Body of pancreas (tissue), 4 donors: ENCODE results near the gene ZNF175.

Experiments
- POLR2A ChIP-seq, 3 donors: fragments of 450-650 bp; IDR thresholded peaks; one replicate each; pipeline ENCODE4 v1.6.1; 2016; ENCODE audit warnings: antibody characterized with exemption in 3 of 3, mild to moderate bottlenecking in 2 of 3
- TF ChIP-seq, protein P1 (sequence below), 7 experiments: fragments of 450-650 bp in 4 of 7; fragments of 200-600 bp in 3 of 7; sonication (generic) in 3 of 7; IDR thresholded peaks; one replicate each; pipeline ENCODE4 v1.5.1; 2016 to 2019; ENCODE audit warnings: antibody characterized with exemption in 7 of 7

DNA sequence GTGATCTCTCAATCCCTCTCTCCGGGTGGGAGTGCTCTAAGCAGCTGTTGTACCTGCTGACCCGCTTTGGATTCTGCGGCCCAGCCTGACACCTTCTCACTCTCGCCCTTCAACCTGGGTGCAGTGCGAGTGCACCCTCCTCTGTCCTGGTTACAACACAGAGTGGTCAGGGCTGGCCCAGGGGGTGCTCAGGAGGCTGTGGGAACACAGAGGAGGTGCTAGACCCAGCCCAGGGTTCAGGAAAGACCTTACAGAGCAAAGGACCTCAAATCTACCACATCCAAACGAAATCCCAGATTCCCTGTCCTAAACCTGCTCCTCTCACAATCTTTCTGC, 23.7 kb downstream of the ZNF175 start:
- TF ChIP-seq, protein P1, sequence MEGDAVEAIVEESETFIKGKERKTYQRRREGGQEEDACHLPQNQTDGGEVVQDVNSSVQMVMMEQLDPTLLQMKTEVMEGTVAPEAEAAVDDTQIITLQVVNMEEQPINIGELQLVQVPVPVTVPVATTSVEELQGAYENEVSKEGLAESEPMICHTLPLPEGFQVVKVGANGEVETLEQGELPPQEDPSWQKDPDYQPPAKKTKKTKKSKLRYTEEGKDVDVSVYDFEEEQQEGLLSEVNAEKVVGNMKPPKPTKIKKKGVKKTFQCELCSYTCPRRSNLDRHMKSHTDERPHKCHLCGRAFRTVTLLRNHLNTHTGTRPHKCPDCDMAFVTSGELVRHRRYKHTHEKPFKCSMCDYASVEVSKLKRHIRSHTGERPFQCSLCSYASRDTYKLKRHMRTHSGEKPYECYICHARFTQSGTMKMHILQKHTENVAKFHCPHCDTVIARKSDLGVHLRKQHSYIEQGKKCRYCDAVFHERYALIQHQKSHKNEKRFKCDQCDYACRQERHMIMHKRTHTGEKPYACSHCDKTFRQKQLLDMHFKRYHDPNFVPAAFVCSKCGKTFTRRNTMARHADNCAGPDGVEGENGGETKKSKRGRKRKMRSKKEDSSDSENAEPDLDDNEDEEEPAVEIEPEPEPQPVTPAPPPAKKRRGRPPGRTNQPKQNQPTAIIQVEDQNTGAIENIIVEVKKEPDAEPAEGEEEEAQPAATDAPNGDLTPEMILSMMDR (IDR thresholded peaks at IDR 0.05): no peak
- TF ChIP-seq POLR2A (IDR thresholded peaks at IDR 0.05): no peak
